GM18861 (cell line): ENCODE results near the gene ITFG1.
"Not testable (repeated sequence)": the region's sequence is repeated elsewhere in the genome, so short reads cannot be mapped to it uniquely, and the experiment has no call there.

Experiments used
- ATAC-seq: cut with Tn5 transposase; IDR thresholded peaks from one replicate; pipeline ENCODE4 v1.9.1; 2021; ENCODE audit not compliant: unreplicated experiment

The ITFG1 gene

GRCh38 chr16:47161464-47161863 lies 299.4 kb downstream of the ITFG1 start:
- ATAC-seq = no peak

DNA sequence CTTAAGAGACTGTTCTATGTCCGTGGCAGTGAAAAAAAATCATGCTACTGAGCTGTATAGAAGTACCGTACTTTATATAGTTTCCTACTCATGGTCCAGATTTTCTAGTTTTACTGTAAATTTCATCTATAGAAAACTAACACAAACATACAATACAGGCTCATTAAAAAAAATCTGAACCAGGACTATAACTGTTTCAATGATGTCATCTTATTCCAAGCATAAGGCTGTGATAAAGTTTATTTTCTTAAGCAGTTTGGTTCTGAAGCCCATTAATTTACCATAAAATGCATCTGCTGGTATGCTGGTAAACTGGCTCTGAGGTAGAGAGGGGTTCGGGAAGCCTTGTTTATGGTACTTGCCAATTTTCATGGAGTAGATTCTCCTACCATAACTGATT lies 300.4 kb downstream of the ITFG1 start:
- ATAC-seq = no peak

GRCh38 chr16:47158992-47159391 lies 301.9 kb downstream of the ITFG1 start:
- no peak for ATAC-seq

DNA sequence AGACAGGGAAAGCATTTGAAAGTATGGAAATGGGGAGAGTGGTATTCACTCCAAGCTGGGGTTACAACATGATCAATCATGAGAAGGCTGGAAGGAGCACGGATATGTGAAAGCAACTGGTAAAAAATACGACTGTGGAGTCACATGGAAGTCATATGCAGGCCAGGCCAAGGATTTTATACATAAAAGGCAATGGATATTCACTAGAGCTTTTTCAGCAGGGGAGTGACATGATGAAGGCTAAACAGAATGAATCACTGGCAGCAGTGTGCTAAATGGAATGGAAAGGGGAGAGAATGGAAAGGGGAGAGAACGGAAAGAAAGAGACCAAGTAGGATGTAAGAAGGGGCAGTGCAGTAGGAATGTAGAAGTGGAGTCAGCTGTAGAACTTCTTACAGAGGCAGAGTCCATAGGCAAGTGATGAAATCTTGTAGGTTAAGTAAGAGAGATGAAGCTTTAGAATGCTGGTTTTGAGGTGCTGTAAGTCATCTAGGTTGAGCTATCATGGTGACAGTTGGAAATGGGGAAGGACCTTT lies 304.1 kb downstream of the ITFG1 start:
- ATAC-seq = no peak

- ATAC-seq = not testable (repeated sequence)
Observed at GRCh38 chr16:47152501-47152900, 308.4 kb downstream of the ITFG1 start.

GRCh38 chr16:47150067-47150466 lies 310.8 kb downstream of the ITFG1 start:
- no peak for ATAC-seq

- ATAC-seq = no peak
Observed at GRCh38 chr16:47144559-47144877, 316.3 kb downstream of the ITFG1 start.

DNA sequence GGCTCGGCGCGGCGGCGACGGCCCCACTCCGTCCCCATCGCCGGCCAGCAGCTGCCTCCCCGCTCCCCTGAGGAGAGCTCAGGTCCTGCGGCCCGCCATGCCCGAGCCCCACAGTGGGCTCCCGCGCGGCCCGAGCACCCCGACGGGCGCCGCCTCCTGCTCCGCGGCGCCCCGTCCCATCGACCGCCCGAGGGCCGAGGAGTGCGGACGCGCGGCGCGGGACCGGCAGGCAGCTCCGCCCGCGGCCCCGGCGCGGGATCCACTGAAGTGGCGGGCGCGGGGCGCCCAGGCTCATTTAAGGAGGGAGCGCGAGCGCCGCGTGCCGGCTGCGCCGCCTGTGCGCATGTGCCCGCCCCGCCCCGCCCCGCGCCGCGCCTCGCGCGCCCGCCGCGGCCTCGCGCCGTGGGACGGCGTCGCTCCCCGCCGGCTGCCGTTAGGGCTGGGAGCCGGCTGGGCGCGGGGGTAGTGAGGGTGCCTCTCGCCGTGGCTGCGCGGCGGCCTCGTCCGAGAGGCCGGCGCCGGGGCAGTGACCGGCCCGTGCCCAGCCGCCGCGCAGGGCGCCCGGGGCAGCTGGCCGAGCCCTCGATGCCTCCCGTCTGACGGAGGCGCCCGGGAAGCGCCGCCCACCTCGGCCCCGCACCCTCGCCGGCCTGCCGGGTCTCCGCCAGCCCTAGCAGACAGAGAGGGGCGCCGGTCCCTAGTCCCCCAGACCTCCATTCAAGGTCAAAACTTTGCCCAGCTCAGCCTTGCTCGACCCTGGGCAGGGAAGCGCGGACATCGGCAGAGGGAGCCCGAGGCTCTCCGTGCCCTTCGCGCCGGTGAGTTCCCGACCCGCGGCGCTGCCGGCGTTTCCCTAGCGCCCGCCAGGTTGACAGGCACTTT lies 316.9 kb downstream of the ITFG1 start, which contains the start of gene NETO2:
Gene NETO2 (minus strand): TSS at position 269 of the 882 bp plus-strand sequence. CDS start 333 bp downstream, outside the sequence.
- ATAC-seq = peak; percentile 39

DNA sequence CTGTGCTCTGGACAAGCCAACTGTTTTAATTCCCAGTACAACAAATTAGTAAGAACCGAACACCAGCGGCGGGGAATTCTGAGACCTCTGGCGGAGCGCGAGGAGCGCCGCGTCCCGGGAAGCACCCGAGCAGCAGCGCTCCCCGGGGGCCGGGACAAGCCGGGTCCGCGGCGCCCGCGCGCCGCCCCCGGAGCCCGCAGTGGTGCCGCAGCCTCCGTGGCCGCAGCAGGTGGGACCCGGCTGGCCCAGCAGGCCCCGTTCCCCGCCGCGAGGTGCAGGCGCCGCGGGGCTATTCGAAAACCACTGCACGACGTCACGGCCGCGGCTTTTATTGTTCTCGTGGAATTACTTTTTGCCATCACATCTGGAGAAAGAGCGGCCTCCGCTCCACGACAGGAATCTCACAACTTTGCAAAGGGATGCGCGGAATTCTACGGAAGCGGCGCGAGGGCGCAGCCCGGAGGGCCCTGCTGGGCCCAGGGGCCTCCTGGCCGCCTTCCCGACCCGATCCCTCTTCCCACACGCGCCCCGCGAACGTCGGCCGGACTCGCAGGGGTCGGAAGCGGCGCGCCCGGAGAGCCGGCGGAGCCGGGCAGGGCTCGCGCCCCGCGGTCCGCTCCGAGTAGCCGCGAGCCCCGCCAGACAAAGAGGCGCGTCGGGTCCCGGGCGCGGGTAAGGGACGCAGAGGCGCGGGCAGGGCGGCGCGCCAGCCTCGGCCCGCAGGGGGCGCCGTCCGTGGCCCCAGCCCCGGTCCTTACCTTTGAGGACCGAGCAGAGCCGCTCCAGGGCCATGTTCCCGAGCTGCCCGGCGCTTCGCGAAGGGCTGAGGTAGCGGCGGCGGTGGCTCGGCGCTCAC lies 317.8 kb downstream of the ITFG1 start:
- ATAC-seq = peak; percentile 53

GRCh38 chr16:47142486-47142820 lies 318.4 kb downstream of the ITFG1 start:
- ATAC-seq = no peak

- peak; percentile 44 for ATAC-seq
Observed at GRCh38 chr16:47141773-47142485, 318.9 kb downstream of the ITFG1 start.

DNA sequence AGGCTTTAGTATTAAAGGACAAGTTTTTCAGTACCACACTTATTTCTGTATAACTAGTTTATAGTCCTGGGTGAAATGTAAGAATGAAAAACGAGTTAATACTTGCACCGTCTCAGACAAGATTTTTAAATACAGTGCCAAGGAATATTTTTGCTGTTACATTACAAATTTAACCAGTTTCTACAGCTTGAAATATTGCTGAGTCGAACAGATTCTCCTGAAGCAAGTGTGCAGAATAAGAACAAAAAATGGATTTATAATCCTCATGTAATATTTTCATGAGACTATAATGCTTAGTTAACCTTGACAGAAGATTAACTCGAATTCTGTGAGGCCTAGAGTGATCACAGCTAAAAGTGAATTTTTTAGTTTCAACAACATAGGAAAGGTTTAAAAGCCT lies 320.2 kb downstream of the ITFG1 start:
- no peak for ATAC-seq

- no peak for ATAC-seq
Observed at GRCh38 chr16:47139561-47140185, 321.2 kb downstream of the ITFG1 start.

- not testable (repeated sequence) for ATAC-seq
Observed at GRCh38 chr16:47137925-47138324, 322.9 kb downstream of the ITFG1 start.

DNA sequence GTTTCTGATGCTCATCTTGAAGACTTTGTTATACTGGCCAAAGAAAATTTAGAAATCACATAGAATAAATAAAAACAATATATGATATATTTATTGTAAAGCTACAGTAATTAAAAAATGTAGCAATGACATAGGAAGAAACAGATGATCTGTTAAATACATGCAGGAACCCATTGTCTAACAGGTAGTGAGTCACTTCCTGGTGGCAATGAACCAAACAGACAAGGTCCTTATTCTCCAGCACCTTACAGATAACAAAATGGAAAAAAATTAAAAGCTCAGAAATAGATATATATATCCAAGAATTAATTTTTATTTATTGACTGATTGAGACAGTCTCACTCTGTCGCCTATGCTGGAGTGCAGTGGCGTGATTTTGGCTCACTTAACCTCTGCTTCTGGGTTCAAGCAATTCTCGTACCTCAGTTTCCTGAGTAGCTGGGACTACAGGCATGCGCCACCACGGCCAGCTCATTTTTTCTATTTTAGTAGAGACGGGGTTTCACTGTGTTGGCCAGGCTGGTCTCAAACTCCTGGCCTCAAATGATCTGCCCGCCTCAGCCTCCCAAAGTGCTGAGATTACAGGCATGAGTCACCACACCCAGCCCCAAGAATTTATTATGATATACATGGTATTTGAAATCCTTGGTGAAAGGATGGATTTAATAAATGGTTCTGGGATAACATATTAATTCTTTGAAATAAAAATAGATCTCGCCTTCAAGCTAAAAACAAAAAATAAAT lies 324.6 kb downstream of the ITFG1 start:
- ATAC-seq = no peak

DNA sequence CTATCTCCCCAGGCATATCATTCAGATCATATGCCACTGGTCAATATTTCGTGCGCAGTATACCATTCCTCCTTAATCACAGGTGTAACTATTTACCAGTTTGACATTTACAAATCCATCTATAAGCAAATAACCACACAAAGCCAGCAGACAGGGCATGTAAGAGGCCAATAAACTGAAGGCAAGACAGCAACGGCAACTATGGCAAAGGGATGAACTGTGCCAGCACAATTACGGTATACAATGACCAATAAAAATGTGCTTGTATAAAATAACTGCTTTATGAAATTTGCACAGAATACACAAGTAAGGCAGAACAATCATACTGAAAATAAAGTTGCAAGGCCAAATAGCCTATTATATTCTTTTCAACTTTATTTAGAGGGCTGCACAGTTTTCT lies 326.3 kb downstream of the ITFG1 start:
- ATAC-seq = no peak

DNA sequence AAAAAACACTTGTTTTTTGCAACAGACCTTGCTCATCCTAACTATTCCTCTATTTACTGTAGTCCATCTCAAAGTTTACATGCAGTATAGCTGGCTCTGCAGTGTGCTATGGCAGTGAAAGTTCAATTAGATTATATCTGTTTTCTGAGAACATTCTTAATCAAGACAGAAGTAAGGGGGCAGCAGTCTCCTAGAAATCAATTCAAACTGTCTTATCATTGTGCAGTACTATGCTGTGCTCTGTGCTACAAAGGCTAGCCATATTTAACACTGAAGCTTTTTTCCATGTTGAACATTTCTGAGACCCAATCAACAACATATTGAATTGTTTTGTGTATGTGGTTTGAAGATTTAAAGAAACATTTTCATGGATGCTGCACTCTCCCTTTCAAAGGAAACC lies 328.6 kb downstream of the ITFG1 start:
- no peak for ATAC-seq

DNA sequence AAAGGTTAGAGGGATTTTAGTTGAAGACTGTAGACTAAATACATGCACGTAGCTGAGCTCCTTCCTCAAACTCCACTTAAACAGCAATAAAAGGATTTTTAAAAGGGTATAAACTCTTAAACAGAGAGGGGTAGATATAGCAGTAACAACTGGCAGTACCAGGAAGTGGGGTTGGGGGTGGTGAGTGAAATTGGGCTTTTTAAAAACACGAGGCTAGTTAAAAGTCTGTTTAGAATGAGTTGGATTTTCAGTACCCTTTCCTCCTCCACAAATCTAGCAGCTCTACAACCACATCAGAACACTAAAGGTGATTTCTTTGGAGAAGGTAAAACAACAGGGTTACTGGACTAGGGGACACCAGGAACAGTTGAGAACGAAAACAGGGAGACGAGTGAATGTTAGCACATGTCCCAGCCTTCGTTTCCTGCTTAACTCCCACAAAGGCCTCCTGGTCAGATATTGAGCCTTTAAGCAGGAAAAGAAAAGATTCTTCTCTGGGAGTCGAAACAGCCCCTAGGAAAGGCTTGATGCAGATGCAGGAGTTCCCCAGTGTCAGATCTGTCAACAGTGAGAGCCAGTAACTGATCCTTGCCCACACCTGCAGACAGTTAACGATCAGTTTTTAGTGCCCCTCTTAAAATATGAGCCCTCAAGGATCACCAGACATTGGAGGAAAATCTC lies 331.0 kb downstream of the ITFG1 start:
- ATAC-seq = no peak

GRCh38 chr16:47127541-47127940 lies 333.3 kb downstream of the ITFG1 start:
- no peak for ATAC-seq
